NCI-H187 (cell line): Measurements from ENCODE around the gene THOC1.
"Not testable (repeated sequence)": the region's sequence is repeated elsewhere in the genome, so short reads cannot be mapped to it uniquely, and the experiment has no call there.

Experiments
- DNase-seq, 2 experiments: peaks; one replicate each; lab custom pipeline; 2025; lab: John Stamatoyannopoulos, UW

The THOC1 gene

GRCh38 chr18:267688-268552, at the start of gene THOC1:
Gene THOC1, minus strand, starts transcription at chr18:268047. Its CDS starts 28 bp downstream, at chr18:268019.
- DNase-seq: peak; percentile 67 to 73

- DNase-seq: no peak
These were observed 49.8 kb upstream of the THOC1 start for GRCh38 chr18:317618-318017.

- DNase-seq: no peak
These were observed 48.5 kb upstream of the THOC1 start for GRCh38 chr18:316393-316792.

- no peak for DNase-seq
These were observed 46.1 kb upstream of the THOC1 start for GRCh38 chr18:313931-314330.

DNA sequence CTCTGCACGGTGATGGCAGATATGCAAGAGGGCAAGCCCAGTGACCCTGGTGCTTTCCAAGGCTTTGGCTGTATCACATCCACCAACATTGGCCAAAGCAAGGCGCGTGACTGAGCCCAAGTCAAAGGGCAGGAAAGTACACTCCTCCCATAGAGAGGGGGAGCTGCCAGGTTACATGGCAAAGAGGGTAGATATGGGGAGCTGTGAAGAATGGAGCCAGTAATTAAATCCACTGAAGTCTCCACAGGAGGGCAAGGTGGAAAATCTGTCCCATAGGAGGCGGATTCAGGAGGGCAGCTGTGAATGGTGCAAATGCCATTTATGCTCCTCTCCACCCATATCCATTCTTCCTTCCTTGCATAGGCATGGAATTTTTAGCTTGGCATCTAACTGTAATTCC, 44.6 kb upstream of the THOC1 start:
- DNase-seq: no peak

DNA sequence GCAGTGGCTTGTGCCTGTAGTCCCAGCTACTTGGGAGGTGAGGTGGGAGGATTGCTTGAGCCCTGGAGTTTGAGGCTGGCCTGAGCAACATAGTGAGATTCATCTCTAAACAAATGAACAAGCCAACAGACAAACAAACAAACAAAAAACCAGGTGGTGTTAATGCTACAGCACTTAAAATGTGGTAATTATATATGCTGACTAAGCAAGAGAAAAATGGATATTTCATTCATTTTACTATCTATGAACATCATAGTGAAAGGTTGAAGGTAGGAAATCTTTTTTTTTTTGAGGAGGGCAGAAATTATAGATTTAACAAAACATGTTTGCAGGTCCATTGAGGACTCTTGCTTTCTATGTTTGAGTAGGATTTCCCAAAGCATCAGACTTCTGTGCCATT, 42.2 kb upstream of the THOC1 start:
- no peak for DNase-seq

DNA sequence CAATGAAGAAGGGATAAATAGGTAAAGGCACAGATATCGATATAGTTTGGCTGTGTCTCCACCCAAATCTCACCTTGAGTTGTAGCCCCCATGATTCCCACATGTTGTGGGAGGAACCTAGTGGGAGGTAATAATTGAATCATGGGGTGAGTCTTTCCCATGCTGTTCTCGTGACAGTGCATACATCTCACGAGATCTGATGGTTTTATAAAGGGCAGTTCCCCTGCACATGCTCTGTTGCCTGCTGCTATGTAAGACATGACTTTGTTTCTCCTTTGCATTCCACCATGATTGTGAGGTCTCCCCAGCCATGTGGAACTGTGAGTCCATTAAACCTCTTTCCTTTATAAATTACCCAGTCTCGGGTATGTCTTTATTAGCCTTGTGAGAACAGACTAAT, 40.2 kb upstream of the THOC1 start:
- not testable (repeated sequence) for DNase-seq

GRCh38 chr18:306608-307255, 38.9 kb upstream of the THOC1 start:
- DNase-seq: no peak

GRCh38 chr18:305003-305501, 37.2 kb upstream of the THOC1 start:
- no peak for DNase-seq

DNA sequence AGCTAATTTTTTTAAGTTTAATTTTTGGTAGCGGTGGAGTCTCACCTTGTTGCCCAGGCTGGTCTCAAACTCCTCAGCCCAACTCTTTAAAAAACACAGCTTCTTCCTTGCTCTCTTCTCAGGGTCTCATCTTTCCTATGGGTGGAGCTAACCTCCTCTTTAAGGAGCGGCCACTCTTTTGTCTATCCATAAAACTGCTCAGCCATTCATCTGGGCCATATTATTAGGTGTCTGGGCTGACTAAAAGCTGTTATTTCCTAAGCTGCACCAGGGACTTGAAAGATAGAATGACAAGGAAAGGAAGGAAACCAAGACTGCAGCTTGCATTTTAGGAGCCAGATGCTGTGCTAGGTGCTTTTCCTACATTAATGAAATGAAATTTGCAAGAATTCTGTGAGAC, 35.8 kb upstream of the THOC1 start:
- DNase-seq: no peak

DNA sequence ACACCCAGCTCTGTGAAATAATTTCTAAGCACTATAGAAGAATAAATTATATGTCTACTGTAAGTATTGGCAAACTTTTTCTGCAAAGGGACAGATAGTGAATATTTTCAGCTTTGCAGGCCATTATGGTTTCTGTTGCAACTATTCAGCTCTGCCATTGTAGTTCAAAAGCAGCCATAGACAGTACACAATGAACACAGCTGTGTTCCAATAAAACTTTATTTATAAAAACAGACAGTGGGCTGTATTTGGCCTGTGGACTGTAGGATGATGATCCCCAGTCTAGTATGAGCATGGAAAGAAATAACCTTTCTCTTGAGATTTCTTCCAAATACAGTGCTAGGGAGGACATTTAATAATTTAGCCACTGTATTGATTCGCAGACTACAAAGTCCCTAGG, 35.2 kb upstream of the THOC1 start:
- no peak for DNase-seq

DNA sequence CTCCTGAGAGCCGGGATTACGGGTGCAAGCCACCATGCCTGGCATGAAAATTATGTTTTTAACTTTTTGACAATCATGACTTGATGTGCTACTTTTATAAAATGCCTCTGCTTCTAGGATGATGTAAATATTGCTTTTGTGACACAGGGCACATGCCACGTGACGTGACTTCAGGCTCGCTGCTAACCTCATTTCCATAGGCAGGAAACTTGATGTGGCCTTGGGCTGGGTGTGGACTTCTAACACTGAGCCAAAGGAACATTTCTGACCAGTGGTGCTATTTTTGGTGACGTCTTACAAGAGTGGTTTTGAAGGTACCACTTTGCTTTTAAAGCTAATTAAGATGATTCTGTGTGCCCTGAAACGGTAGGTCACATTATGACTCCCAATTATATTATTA, 34.2 kb upstream of the THOC1 start:
- DNase-seq: no peak

GRCh38 chr18:297936-298335, 30.1 kb upstream of the THOC1 start:
- no peak for DNase-seq

- no peak for DNase-seq
These were observed 28.1 kb upstream of the THOC1 start for GRCh38 chr18:295756-296490.

DNA sequence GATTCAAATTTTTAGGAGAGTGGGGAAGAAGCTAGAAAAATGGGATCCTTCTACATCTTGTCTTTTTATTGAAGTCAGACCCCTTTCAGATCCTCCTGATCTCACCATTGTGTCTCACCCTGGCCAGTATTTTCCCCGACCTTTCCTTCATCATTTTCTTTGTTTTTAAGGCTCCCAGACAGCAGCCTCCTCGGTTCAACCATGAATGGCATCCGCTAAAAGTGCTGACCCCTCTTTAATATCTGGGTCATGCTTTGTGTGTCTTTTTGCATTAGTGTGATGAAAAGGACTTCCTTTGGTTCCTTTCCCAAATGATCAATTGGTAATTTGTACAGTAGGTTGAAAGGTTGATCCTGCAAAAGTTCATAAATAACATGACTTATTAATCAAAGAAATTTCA, 26.7 kb upstream of the THOC1 start:
- DNase-seq: no peak

DNA sequence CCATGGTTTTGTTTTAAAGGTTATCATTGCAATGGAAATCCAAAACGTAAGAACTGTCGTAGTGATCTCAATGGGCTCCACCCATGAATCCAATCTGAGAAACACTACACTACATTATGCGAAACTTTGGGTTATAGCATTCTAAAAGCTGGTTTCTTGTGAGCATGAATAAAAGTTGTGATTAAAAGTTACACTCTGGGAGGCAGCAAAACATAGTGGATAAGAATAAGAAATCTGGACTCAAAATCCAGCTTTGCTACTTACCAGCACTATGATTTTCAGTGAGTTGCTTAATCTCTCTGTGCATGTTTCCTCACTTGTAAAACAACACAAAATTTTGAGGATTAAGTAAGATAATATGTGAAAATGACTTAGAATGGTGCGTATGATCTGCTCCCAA, 25.7 kb upstream of the THOC1 start:
- DNase-seq: no peak

- no peak for DNase-seq
These were observed 24.4 kb upstream of the THOC1 start for GRCh38 chr18:292271-292670.

- not testable (repeated sequence) for DNase-seq
These were observed 22.1 kb upstream of the THOC1 start for GRCh38 chr18:289970-290369.

- DNase-seq: no peak
These were observed 21.2 kb upstream of the THOC1 start for GRCh38 chr18:289026-289425.

GRCh38 chr18:286515-287310, 18.9 kb upstream of the THOC1 start:
- DNase-seq: no peak

- DNase-seq: no peak
These were observed 18.0 kb upstream of the THOC1 start for GRCh38 chr18:285817-286216.

DNA sequence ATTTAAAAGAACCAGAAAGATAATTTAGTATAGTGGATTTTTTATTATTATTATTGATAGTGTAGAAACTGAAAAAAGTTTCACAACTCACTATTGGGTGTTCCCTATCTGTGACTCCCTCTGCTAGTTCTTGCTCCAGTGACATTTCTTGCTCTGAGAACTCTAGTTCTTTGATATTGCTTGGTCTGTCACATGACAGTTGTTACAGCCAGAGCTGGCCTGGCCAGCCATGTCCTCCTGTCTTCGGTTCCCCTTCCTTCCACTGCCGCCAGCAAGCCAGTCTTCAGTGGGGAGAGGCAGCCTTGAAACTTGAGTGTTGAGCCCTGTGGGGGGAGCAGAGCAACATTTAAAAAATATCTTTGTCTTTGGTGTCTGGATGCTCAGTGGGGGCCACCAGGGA, 7.6 kb upstream of the THOC1 start:
- no peak for DNase-seq
